Measurements from ENCODE around the gene ZFYVE19.

ZFYVE19 gene

DNA sequence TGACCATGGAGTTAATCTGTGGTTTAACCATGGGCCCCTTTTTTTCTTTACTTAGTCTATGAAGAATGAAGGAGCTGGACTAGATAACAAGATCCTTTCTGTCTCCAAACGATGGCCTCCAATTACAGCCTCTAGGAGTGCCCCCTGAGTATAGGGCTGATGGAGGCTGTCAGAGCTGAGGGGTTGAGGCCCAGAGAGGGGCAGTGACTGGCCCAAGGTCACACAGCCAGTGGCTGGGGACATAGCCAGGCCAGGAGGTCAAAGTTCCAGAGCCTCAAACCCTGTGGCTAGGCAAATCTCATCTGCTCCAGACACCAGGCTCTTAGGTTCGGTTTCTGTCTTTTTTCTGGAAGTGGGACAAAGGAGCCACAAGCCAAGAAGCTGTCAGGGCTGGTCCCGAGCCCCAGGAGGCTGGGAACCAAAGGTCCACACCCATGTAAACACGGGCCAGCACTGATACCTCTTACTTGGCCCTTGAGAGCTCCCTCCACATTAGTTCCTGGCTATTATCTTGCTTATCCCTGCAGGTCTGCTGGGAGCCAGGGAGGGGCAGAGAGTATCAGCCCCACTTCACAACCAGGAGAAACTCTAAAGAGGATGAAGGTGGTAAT lies 56.9 kb downstream of the ZFYVE19 start:
- H3K4me3 ChIP-seq (ENCODE audit: low read length): no peak overlapping the region
- peak; percentile 38 for DNase-seq (ENCODE audit: low read depth)

More for the DNA sequence above, 56.9 kb downstream of the ZFYVE19 start:
- TF ChIP-seq, protein P1, sequence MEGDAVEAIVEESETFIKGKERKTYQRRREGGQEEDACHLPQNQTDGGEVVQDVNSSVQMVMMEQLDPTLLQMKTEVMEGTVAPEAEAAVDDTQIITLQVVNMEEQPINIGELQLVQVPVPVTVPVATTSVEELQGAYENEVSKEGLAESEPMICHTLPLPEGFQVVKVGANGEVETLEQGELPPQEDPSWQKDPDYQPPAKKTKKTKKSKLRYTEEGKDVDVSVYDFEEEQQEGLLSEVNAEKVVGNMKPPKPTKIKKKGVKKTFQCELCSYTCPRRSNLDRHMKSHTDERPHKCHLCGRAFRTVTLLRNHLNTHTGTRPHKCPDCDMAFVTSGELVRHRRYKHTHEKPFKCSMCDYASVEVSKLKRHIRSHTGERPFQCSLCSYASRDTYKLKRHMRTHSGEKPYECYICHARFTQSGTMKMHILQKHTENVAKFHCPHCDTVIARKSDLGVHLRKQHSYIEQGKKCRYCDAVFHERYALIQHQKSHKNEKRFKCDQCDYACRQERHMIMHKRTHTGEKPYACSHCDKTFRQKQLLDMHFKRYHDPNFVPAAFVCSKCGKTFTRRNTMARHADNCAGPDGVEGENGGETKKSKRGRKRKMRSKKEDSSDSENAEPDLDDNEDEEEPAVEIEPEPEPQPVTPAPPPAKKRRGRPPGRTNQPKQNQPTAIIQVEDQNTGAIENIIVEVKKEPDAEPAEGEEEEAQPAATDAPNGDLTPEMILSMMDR (IDR thresholded peaks at IDR 0.05; ENCODE audit: insufficient read depth, low read depth, low read length, missing control alignments): no peak

All from epithelial cell of esophagus (primary cell).